Esophagus muscularis mucosa (tissue), 4 donors: ENCODE measurements around the gene MYMX.

Experiments used
- CTCF ChIP-seq, 3 experiments: fragments of 200-600 bp in 2 of 3; fragments of 450-650 bp in 1 of 3; sonication (generic) in 2 of 3; IDR thresholded peaks; one replicate each; pipeline ENCODE4 v1.5.1; 2017 to 2019; ENCODE audit warnings: antibody characterized with exemption in 3 of 3, mild to moderate bottlenecking in 2 of 3, moderate library complexity in 1 of 3
- EP300 ChIP-seq: sonication (generic); formaldehyde crosslinking; IDR thresholded peaks from one replicate; pipeline ENCODE4 v1.6.1; 2017; ENCODE audit warnings: antibody characterized with exemption
- POLR2A ChIP-seq: fragments of 450-650 bp; IDR thresholded peaks from one replicate; pipeline ENCODE4 v1.6.1; 2017; ENCODE audit warnings: antibody characterized with exemption, moderate library complexity, mild to moderate bottlenecking, low read depth
- POLR2AphosphoS5 ChIP-seq, 2 donors: sonication (generic); formaldehyde crosslinking; IDR thresholded peaks; one replicate each; pipeline ENCODE4 v1.6.1; 2017; ENCODE audit warnings: antibody characterized with exemption in 2 of 2

GRCh38 chr6:44262467-44263353 is 46.0 kb downstream of the MYMX start:
- TF ChIP-seq CTCF (IDR thresholded peaks at IDR 0.05) (no peak), POLR2A (no peak), EP300 (no peak), POLR2AphosphoS5 (IDR thresholded peaks at IDR 0.05) (no peak)
